GM18526 (cell line): ENCODE measurements around the gene FBXL14.

Experiments used
- POLR2A ChIP-seq: IDR thresholded peaks from 3 replicates; pipeline ENCODE4 v1.6.1; 2011; ENCODE audit not compliant: insufficient read length; ENCODE audit errors: extremely low read depth

Gene FBXL14

DNA sequence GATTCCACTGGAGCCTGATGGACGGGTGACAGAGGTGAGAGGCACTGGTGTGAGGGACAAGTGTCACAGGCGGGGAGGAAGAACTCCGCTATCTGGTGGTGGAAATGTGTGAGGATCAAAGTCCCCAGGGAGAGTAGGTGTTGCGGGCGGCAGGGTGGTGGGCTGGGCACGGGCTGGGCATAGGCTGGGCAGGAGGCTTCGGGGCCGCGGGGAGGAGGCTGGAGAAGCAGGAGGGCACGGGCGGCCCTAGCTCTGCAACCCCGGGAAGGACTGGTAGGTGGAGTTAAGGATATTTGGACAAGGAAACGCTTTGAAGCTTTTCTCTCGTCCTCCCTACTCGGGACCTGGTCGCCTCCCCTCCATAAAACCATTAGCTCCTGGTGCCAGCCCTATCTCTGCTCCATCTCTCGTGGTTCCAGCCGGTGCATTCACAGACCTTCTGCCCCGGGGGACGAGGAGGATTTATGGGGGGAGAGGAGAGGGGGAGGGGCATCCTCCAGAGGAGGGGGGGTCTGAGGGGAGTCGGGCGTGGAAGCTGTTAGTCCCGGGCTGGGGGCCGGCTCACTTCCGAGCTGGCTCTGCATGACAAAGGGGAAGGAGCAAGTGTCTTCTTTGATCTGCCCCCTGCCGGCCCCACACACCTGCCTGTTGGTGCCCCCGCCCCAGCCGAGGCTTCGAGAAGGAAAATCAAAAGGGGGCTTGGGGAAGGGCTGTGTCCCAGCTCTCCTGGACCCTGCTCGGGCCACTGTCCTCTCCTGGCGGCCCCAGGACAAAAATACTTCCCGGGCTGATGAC lies 35.2 kb upstream of the FBXL14 start:
- no peak for TF ChIP-seq POLR2A

DNA sequence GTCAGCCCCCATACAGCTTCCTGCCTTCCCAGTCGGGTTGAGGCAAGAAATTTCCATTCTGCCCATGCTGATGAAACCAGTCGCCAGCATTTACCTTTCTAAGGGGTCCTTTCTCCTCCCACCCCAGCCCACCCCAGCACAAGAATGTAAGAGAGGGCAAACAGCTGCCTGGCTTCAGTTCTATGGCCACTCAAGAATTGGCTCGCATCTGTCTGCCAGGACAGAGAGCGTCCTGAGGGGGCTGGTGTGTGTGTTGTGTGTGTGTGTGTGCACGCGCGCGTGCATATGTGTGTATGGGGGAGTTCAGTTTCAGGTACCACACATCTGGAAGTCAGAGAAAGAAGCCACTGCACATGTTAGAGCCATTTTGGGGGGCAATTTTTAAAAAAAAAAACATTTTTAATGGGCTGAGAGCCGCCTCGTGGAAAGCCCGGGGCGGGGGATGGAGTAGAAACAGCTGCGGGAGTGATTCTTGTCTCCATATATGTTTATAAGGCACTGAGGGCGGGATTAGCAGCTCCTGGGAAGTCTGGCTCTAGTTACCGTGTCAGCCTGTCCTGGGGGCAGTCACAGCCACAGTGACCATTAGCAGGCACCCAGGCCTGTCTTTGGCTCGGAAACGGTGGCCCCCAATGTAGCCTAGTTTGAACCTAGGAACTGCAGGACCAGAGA lies 34.4 kb upstream of the FBXL14 start, which contains the start of gene WNT5B:
Gene WNT5B, plus strand, starts transcription at position 566 of the 672 bp plus-strand sequence. CDS start 2,124 bp downstream, outside the sequence.
- no peak for TF ChIP-seq POLR2A

DNA sequence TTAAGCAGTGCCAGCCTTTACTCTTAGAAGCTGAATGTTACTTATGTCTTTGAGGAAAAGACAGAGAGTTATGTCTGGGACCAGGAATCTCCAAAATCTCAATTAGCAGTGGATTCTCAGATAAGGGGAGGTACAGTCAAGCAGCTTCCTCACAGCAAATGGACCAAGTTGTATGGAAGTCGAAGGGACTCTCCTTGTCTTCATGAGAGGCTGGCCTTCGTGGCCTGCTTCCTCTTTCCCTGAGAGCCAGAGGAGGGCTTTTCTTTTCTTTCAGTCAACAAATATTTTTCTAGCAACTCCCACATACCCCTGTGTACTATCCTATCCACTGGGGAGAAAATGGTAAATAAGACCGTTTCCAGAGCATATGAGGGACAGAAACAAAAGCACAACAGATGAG lies 28.0 kb upstream of the FBXL14 start:
- TF ChIP-seq POLR2A, result no peak

DNA sequence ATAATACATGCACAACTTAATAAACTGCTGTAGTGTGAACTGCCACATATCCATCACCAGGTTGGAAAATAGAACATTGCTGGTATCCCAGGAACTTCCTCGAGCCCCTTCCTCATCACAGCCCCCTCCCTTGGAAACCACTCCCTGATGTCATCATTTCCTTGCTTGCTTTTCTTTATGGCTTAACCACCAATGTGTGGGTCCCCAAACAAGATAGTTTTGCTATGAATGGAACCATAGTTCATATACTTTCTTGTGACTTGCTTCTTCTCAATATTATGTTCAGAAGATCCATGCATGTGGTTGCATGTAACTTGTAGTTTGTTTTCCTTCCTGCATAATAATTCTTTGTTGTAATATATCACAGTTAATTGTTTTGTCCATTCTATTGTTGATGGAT lies 25.7 kb upstream of the FBXL14 start:
- TF ChIP-seq POLR2A, result no peak

- TF ChIP-seq POLR2A, result no peak
Observed at GRCh38 chr12:1619587-1619986, 25.2 kb upstream of the FBXL14 start.

- TF ChIP-seq POLR2A, result no peak
Observed at GRCh38 chr12:1619159-1619558, 24.8 kb upstream of the FBXL14 start.

DNA sequence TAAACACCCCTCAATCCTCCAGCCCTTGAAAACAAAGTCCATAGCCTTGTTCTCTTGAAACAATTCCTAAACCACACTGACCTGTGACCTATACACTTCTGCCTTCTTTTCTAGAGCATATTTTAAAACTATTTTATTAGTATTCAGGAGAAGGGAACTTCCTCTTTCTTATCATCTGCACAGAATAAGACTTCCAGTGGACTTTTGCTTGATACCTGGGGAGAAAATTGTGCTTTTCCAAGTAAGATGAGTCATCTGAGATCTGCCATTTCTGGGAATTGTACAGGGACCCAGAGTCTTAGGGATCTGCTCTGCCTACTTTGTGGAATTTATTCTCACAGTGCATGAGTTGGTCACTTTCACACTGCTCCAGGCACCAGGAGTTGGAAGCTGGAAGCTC lies 24.1 kb upstream of the FBXL14 start:
- TF ChIP-seq POLR2A, result no peak

DNA sequence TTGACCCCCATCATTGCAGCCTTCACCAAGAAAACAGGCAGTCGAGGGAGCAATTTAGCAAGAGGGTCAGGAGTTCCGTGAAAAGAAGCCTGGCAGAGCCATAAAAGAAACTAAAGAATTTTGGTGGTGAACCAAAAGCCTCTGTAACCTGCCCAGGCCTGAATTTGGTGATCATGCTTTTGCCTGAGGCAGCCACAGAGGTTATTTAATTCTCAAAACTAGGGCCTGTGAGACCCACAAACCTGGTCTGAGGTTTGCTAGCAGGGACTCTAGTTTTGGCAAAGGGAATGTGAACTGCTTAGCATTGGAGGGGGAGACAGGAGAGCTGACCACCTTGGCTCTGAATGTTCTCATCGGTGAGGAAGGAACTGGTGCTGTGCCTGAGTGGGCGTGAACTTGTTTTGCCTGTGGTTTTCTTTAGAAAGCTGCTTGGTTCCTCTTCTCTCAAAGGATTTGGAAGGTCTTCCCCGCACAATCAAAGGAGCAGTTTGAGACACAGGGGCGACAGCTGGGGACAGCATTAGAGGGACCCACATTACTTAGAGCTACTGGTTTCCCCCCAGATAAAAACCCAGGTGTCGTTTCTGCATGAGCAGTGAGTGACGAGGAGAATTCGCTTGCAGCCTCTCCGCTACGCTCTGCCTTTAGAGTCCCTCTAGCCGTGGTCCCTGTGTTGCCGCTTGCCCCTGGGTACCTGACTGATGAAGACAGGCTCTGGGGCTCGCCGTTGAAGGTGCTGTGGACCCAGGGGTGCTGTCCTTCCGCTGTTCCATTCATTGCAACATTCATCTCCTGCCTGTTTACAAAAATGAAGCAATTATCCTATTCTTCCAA lies 22.1 kb upstream of the FBXL14 start:
- TF ChIP-seq POLR2A, result no peak

GRCh38 chr12:1614360-1614759 lies 20.0 kb upstream of the FBXL14 start:
- no peak for TF ChIP-seq POLR2A

GRCh38 chr12:1613860-1614259 lies 19.5 kb upstream of the FBXL14 start:
- TF ChIP-seq POLR2A, result no peak

DNA sequence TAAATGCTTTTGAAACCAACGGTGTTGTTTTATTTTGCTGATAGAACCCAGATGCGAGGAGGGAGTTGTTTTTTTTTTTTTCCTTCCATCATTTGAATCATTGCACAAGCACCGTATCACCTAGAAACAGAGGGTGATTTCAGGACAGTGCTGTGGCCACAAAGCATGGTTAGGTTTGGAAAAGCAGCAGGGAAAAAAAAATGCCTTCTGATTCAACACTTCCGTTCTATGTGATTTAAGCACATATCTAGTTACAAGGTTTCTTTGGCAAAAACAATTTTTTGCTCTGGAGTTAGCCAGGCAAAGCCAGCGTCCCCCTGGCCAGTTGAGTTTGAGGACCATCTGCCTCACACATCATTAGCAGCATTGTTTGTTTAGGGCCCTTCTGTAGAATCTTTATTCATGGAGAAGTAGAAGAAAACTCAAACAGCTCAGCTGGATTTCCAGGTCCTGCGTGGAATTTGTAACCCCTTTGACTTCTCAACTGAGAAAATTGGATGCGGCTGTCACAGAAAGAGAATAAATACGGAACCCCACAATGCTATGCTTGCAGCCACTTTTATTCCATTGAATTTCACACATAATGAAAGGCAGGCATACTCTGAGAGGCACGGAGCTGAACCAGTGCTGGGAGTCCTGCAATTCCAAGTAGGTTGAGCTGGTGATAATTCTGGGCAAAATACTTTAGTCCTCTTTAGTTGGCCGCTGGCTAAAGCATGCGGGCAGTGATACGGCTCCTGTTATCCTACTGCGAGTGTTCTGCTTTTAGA lies 17.6 kb upstream of the FBXL14 start:
- TF ChIP-seq POLR2A, result no peak

GRCh38 chr12:1610072-1610643 lies 15.8 kb upstream of the FBXL14 start:
- no peak for TF ChIP-seq POLR2A

GRCh38 chr12:1608713-1609119 lies 14.3 kb upstream of the FBXL14 start:
- no peak for TF ChIP-seq POLR2A

DNA sequence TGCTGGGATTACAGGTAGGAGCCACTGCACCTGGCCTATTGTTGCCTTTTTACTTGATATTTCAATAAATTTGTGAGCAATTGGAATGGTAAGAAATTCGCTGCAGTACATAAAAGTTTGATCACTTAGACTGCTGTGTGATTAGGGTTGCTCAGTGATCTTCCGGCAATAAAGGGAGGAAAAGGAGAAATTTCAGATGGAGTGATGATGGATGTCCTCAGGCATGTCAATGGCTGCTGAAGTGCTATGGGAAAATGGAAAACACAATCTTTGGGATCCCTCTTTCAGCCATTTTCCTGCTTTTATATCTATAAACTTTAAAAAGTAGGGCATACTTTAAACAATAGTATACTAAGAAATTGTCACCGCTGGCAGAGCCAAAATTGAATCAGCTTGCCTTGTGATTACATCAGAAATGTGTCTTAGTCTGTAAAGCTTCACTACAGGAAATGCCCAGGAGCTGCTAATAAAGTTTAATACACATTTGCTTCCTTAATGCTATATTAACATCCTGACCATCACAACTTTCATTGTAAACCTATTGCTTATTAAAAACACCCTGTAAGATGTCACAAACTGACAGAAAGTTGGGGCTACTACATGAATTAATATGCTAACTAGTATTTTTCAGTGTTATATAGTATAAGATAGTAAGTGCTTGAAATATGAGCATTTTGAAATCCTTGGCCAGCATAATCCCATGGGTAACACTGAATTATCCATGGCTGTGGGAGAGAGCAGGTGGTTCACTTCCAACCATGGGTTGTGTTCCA lies 13.7 kb upstream of the FBXL14 start:
- TF ChIP-seq POLR2A, result no peak
